ENCODE results near the gene AFAP1L2. TPM values are rescaled to one million over a fixed set of nuclear protein-coding genes. Genes with fewer than 3 reads are reported as not detected.

Gene AFAP1L2
- total and polyA plus RNA-seq, 7 donors: 2.5 to 26.0 (median 7.9) TPM

GRCh38 chr10:114380797-114381196, 23.5 kb downstream of the AFAP1L2 start:
- 94% methylated on average over 5 of the region's 5 CpGs for WGBS, 2 donors

GRCh38 chr10:114380060-114380459, 24.2 kb downstream of the AFAP1L2 start:
- Histone ChIP-seq H3K4me1 (peaks cover 0 to 14% (median 2%) of the 10 kb centered on the region in 4 donors), H3K4me3 (no peak overlapping the region), H3K9me3 (no peaks in the 10 kb centered on the region), H3K27ac (peak overlapping the region; percentile 33 to 49 (median 38)), H3K36me3 (no peaks in the 10 kb centered on the region), H3K27me3 (no peaks in the 10 kb centered on the region)
- 88% methylated on average over 1 of the region's 1 CpG for WGBS, 2 donors
- peak; percentile 24 for DNase-seq
- intact Hi-C loops (cut with DNase I): no loop called here
- TF ChIP-seq POLR2A (IDR thresholded peaks at IDR 0.05) (no peak), POLR2AphosphoS5 (IDR thresholded peaks at IDR 0.05) (no peak), CTCF (IDR thresholded peaks at IDR 0.05) (no peak), EP300 (IDR thresholded peaks at IDR 0.05) (no peak)

More at GRCh38 chr10:114380797-114381196, 23.5 kb downstream of the AFAP1L2 start:
- DNase-seq: no peak
- peaks cover 0 to 14% (median 0%) of the 10 kb centered on the region in 4 donors for H3K4me1 ChIP-seq
- no peak for TF ChIP-seq EP300 (IDR thresholded peaks at IDR 0.05)
- intact Hi-C loops (cut with DNase I): no loop called here
- no peaks in the 10 kb centered on the region for H3K27me3 ChIP-seq
- H3K36me3 ChIP-seq: no peaks in the 10 kb centered on the region
- H3K27ac ChIP-seq: no peak overlapping the region
- no peaks in the 10 kb centered on the region for H3K9me3 ChIP-seq
- H3K4me3 ChIP-seq: no peak overlapping the region

- peak overlapping the region; percentile 33 to 49 (median 38) for H3K27ac ChIP-seq
- no peak overlapping the region for H3K4me3 ChIP-seq
- H3K9me3 ChIP-seq: no peaks in the 10 kb centered on the region
- intact Hi-C loops (cut with DNase I): no loop called here
- 49 to 63% methylated on average over 4 of the region's 4 CpGs for WGBS, 2 donors
- no peaks in the 10 kb centered on the region for H3K27me3 ChIP-seq
- H3K36me3 ChIP-seq: no peaks in the 10 kb centered on the region
- peak; percentile 45 for DNase-seq
- H3K4me1 ChIP-seq: peaks cover 0 to 18% (median 6%) of the 10 kb centered on the region in 4 donors
- TF ChIP-seq POLR2A (IDR thresholded peaks at IDR 0.05) (no peak), POLR2AphosphoS5 (IDR thresholded peaks at IDR 0.05) (peak in 1 of 4 donors; percentile 18)
Measured at GRCh38 chr10:114379631-114380041, 24.7 kb downstream of the AFAP1L2 start.

- H3K4me3 ChIP-seq: no peak overlapping the region
- intact Hi-C loops (cut with DNase I): no loop called here
- peaks cover 0 to 30% (median 23%) of the 10 kb centered on the region in 4 donors for H3K4me1 ChIP-seq
- 80 to 89% methylated on average over 2 of the region's 2 CpGs for WGBS, 2 donors
- no peak for DNase-seq
- H3K27ac ChIP-seq: no peak overlapping the region
- TF ChIP-seq POLR2A (IDR thresholded peaks at IDR 0.05) (no peak), CTCF (IDR thresholded peaks at IDR 0.05) (no peak), EP300 (IDR thresholded peaks at IDR 0.05) (no peak), POLR2AphosphoS5 (IDR thresholded peaks at IDR 0.05) (no peak)
- no peaks in the 10 kb centered on the region for H3K9me3 ChIP-seq
- H3K27me3 ChIP-seq: no peaks in the 10 kb centered on the region
- H3K36me3 ChIP-seq: no peaks in the 10 kb centered on the region
Measured at GRCh38 chr10:114376523-114376922, 27.8 kb downstream of the AFAP1L2 start.

- intact Hi-C loops (cut with DNase I): no loop called here
- TF ChIP-seq EP300 (IDR thresholded peaks at IDR 0.05): no peak
- no peak for TF ChIP-seq CTCF (IDR thresholded peaks at IDR 0.05)
- no peak for TF ChIP-seq POLR2A (IDR thresholded peaks at IDR 0.05)
- TF ChIP-seq POLR2AphosphoS5 (IDR thresholded peaks at IDR 0.05): no peak
- no peak for DNase-seq
- Histone ChIP-seq H3K27ac (peak overlapping the region; percentile 58 to 79 (median 72)), H3K27me3 (no peaks in the 10 kb centered on the region), H3K9me3 (no peaks in the 10 kb centered on the region), H3K4me1 (peaks cover 0 to 29% (median 23%) of the 10 kb centered on the region in 4 donors), H3K4me3 (no peak overlapping the region), H3K36me3 (no peaks in the 10 kb centered on the region)
- 71 to 75% methylated on average over 3 of the region's 3 CpGs for WGBS, 2 donors
Measured at GRCh38 chr10:114375047-114375446, 29.3 kb downstream of the AFAP1L2 start.
